Measurements from ENCODE around the gene MYL6B. TPM values are rescaled to one million over a fixed set of nuclear protein-coding genes. Genes with fewer than 3 reads are reported as not detected.

Gene MYL6B
- total RNA-seq, 2 experiments from 2014 or later: 56.6 to 77.6 TPM

GRCh38 chr12:56121204-56121870, 31.1 kb upstream of the MYL6B start:
- H3K36me3 ChIP-seq (ENCODE audit: insufficient read depth, low read length): peaks cover 42% of the 10 kb centered on the region
- H3K9me2 ChIP-seq (ENCODE audit: insufficient read depth, low read length): no peaks in the 10 kb centered on the region
- ChIA-PET POLR2A (no interaction called here), CTCF (ENCODE audit: unreplicated experiment) (no interaction called here)
- H3K4me3 ChIP-seq (ENCODE audit: low read depth, low read length, poor library complexity, severe bottlenecking): no peak overlapping the region
- H3K27ac ChIP-seq (ENCODE audit: low read depth, low read length, poor library complexity, severe bottlenecking): no peak overlapping the region
- intact Hi-C loops (cut with micrococcal nuclease; ENCODE audit: unreplicated experiment): no loop called here
- H3K4me1 ChIP-seq (ENCODE audit: insufficient read depth, low read length, poor library complexity, severe bottlenecking): peaks cover 42% of the 10 kb centered on the region
- H3K79me2 ChIP-seq (ENCODE audit: insufficient read depth, low read depth, low read length): peaks cover 16% of the 10 kb centered on the region
- H3K9me3 ChIP-seq (ENCODE audit: low read length): no peaks in the 10 kb centered on the region
- BruUV-seq (replicated peaks): no TSS peak
- no peak for TF ChIP-seq CTCF (conservative IDR thresholded peaks at IDR 0.05; ENCODE audit: low read length)
- no peak for TF ChIP-seq EZH2phosphoT487 (IDR thresholded peaks at IDR 0.05; ENCODE audit: borderline replicate concordance, low read depth, low read length)
- H3K4me2 ChIP-seq (ENCODE audit: low read length): no peak overlapping the region
- H4K20me1 ChIP-seq (ENCODE audit: insufficient read depth, low read length): no peaks in the 10 kb centered on the region
- no peak overlapping the region for H2AFZ ChIP-seq (ENCODE audit: low read length)
- DNase-seq (ENCODE audit: low spot score): no peak

GRCh38 chr12:56122637-56123036, 29.8 kb upstream of the MYL6B start:
- TF ChIP-seq CTCF (conservative IDR thresholded peaks at IDR 0.05; ENCODE audit: low read length) (no peak), EZH2phosphoT487 (IDR thresholded peaks at IDR 0.05; ENCODE audit: borderline replicate concordance, low read depth, low read length) (no peak)
- Histone ChIP-seq H3K4me3 (ENCODE audit: low read depth, low read length, poor library complexity, severe bottlenecking) (no peak overlapping the region), H4K20me1 (ENCODE audit: insufficient read depth, low read length) (no peaks in the 10 kb centered on the region), H3K9me3 (ENCODE audit: low read length) (no peaks in the 10 kb centered on the region), H3K27ac (ENCODE audit: low read depth, low read length, poor library complexity, severe bottlenecking) (no peak overlapping the region), H2AFZ (ENCODE audit: low read length) (no peak overlapping the region), H3K4me2 (ENCODE audit: low read length) (no peak overlapping the region), H3K9me2 (ENCODE audit: insufficient read depth, low read length) (no peaks in the 10 kb centered on the region), H3K36me3 (ENCODE audit: insufficient read depth, low read length) (peaks cover 31% of the 10 kb centered on the region; the same call in 1 of the 2 replicates), H3K79me2 (ENCODE audit: insufficient read depth, low read depth, low read length) (peaks cover 10% of the 10 kb centered on the region; the same call in 1 of the 2 replicates), H3K4me1 (ENCODE audit: insufficient read depth, low read length, poor library complexity, severe bottlenecking) (peaks cover 55% of the 10 kb centered on the region)
- DNase-seq (ENCODE audit: low spot score): no peak
- POLR2A ChIA-PET: interaction anchor here (1.2 kb wide), 2 partner anchors 40 to 66 kb away, joined by 3 to 4 read pairs; no protein-coding TSS in a partner anchor
- intact Hi-C loops (cut with micrococcal nuclease; ENCODE audit: unreplicated experiment): no loop called here
- BruUV-seq (replicated peaks): no TSS peak
- CTCF ChIA-PET (ENCODE audit: unreplicated experiment): interaction anchor here (0.6 to 0.8 kb wide), 2 partner anchors 66 to 76 kb away, joined by 3 read pairs; partner anchors contain the start of gene SMARCC2

- no peak overlapping the region for H2AFZ ChIP-seq (ENCODE audit: low read length)
- H3K79me2 ChIP-seq (ENCODE audit: insufficient read depth, low read depth, low read length): peaks cover 18% of the 10 kb centered on the region; the same call in 1 of the 2 replicates
- H3K36me3 ChIP-seq (ENCODE audit: insufficient read depth, low read length): peaks cover 29% of the 10 kb centered on the region; the same call in 1 of the 2 replicates
- no peak for DNase-seq (ENCODE audit: low spot score)
- TF ChIP-seq EZH2phosphoT487 (IDR thresholded peaks at IDR 0.05; ENCODE audit: borderline replicate concordance, low read depth, low read length): no peak
- no peak for TF ChIP-seq CTCF (conservative IDR thresholded peaks at IDR 0.05; ENCODE audit: low read length)
- no peak overlapping the region for H3K4me3 ChIP-seq (ENCODE audit: low read depth, low read length, poor library complexity, severe bottlenecking)
- 0 out of 2 replicates have a peak overlapping the region, but pooled peaks have one; percentile 4 for H3K4me2 ChIP-seq (ENCODE audit: low read length)
- peaks cover 51% of the 10 kb centered on the region for H3K4me1 ChIP-seq (ENCODE audit: insufficient read depth, low read length, poor library complexity, severe bottlenecking)
- intact Hi-C loops (cut with micrococcal nuclease; ENCODE audit: unreplicated experiment): no loop called here
- peak overlapping the region; percentile 96 for H3K27ac ChIP-seq (ENCODE audit: low read depth, low read length, poor library complexity, severe bottlenecking)
- no peaks in the 10 kb centered on the region for H4K20me1 ChIP-seq (ENCODE audit: insufficient read depth, low read length)
- no peaks in the 10 kb centered on the region for H3K9me3 ChIP-seq (ENCODE audit: low read length)
- no peaks in the 10 kb centered on the region for H3K9me2 ChIP-seq (ENCODE audit: insufficient read depth, low read length)
- CTCF ChIA-PET (ENCODE audit: unreplicated experiment): interaction anchor here (1.3 kb wide), 1 partner anchor 65 kb away, joined by 6 read pairs; the partner anchor contains the start of gene SMARCC2
- BruUV-seq (replicated peaks): no TSS peak
- POLR2A ChIA-PET: interaction anchor here (0.7 to 1.2 kb wide), 5 partner anchors 7 to 98 kb away, joined by 3 to 4 read pairs (median 3); no protein-coding TSS in a partner anchor
Observed at GRCh38 chr12:56124133-56124532, 28.3 kb upstream of the MYL6B start.
